Vagina (tissue), 2 donors: Measurements from ENCODE around the gene DDX52.

ENCODE experiments used
- POLR2A ChIP-seq, 2 donors: fragments of 450-650 bp; IDR thresholded peaks; one replicate each; pipeline ENCODE4 v1.6.1; 2017; ENCODE audit warnings: antibody characterized with exemption in 2 of 2, mild to moderate bottlenecking in 2 of 2, moderate library complexity in 2 of 2
- TF ChIP-seq, protein P1 (sequence below), 3 experiments: fragments of 450-650 bp in 2 of 3; fragments of 200-600 bp in 1 of 3; sonication (generic) in 1 of 3; IDR thresholded peaks; one replicate each; pipeline ENCODE4 v1.5.1; 2017 to 2019; ENCODE audit warnings: antibody characterized with exemption in 3 of 3, mild to moderate bottlenecking in 2 of 3, moderate library complexity in 2 of 3

GRCh38 chr17:37592291-37592690 is 51.0 kb downstream of the DDX52 start:
- TF ChIP-seq, protein P1, sequence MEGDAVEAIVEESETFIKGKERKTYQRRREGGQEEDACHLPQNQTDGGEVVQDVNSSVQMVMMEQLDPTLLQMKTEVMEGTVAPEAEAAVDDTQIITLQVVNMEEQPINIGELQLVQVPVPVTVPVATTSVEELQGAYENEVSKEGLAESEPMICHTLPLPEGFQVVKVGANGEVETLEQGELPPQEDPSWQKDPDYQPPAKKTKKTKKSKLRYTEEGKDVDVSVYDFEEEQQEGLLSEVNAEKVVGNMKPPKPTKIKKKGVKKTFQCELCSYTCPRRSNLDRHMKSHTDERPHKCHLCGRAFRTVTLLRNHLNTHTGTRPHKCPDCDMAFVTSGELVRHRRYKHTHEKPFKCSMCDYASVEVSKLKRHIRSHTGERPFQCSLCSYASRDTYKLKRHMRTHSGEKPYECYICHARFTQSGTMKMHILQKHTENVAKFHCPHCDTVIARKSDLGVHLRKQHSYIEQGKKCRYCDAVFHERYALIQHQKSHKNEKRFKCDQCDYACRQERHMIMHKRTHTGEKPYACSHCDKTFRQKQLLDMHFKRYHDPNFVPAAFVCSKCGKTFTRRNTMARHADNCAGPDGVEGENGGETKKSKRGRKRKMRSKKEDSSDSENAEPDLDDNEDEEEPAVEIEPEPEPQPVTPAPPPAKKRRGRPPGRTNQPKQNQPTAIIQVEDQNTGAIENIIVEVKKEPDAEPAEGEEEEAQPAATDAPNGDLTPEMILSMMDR (IDR thresholded peaks at IDR 0.05): no peak
- TF ChIP-seq POLR2A (IDR thresholded peaks at IDR 0.05): no peak
